Activated T-helper 1 cell treated with anti-CD3 and anti-CD28 coated beads, Interleukin-12 subunit alpha, Interleukin-12 subunit beta, Interleukin-2, Interleukin-4 antibody, amounts not matched to agents 30 ng/mL and 10 ng/mL and 1 ng/mL, durations not matched to agents 14 hours and 24 hours and 36 hours (primary cell): ENCODE results near the gene TMEM120A. TPM values are rescaled to one million over a fixed set of nuclear protein-coding genes. Genes with fewer than 3 reads are reported as not detected.

Source experiments
- DNase-seq: peaks from one replicate; pipeline ENCODE4 v3.0.0; 2021; ENCODE audit warnings: low spot score
- H3K27ac Mint-ChIP-seq: one replicate; pipeline ENCODE4 v1.8.0; 2021; ENCODE audit warnings: mild to moderate bottlenecking, mixed read lengths
- H3K27me3 Mint-ChIP-seq: one replicate; pipeline ENCODE4 v1.8.0; 2022; ENCODE audit warnings: mild to moderate bottlenecking, moderate library complexity, mixed read lengths; ENCODE audit not compliant: insufficient read depth
- H3K36me3 Mint-ChIP-seq: one replicate; pipeline ENCODE4 v1.8.0; 2021; ENCODE audit warnings: low read depth, mixed read lengths
- H3K4me1 Mint-ChIP-seq: one replicate; pipeline ENCODE4 v1.8.0; 2021; ENCODE audit warnings: low read depth, mixed read lengths
- H3K4me3 Mint-ChIP-seq: one replicate; pipeline ENCODE4 v1.8.0; 2021; ENCODE audit warnings: mild to moderate bottlenecking, moderate library complexity, mixed read lengths
- H3K9me3 Mint-ChIP-seq: one replicate; pipeline ENCODE4 v1.8.0; 2021; ENCODE audit warnings: mixed read lengths
- intact Hi-C: fragments of 100-400 bp; cut with micrococcal nuclease; formaldehyde crosslinking; loops from one replicate; pipeline ENCODE4 v1.15.1; 2024
- total RNA-seq: library from RNA; stranded (reverse); gene quantifications from 2 replicates; pipeline ENCODE4 v1.2.3, GENCODE V29; 2022

The TMEM120A gene
- total RNA-seq, 1 donor from 2014 or later = 49.9 TPM

DNA sequence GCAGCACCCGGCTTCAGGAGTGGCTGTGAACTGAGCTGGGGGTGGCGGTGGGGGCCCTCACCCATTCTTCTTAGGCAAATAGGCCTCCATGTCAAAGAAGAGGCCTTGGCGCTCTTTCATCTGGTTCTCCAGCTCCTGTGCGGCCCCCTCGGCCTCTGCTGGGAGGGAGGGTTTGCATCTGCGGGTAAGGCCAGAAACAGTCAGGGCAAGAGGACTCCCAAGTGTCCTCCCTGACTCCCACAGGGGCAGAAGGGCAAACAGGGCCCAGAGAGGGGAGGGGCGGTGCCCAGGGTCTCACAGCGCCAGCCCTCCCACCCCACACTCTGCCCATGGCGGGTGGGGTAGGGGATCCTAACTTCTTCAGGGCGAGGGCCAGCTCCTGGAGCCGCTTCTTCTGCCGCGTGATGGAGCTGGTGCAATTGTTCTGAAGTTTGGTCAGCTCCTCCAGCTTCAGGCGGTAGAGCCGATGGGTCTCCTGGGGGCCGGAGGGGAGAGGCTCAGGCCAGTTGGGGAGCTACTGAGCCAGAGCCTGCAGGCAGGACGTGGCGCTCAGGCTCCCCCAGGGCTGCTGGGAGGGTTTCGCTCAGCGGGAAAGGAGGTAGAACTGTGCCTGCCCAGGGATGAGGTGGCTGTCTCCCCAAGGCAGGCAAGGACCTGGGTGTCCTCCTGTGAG, 2.2 kb downstream of the TMEM120A start:
- H3K36me3 Mint-ChIP-seq = peaks cover 19% of the 10 kb centered on the region
- no peak for DNase-seq
- no peaks in the 10 kb centered on the region for H3K27me3 Mint-ChIP-seq
- no peak overlapping the region for H3K27ac Mint-ChIP-seq
- peaks cover 20% of the 10 kb centered on the region for H3K4me1 Mint-ChIP-seq
- H3K9me3 Mint-ChIP-seq = no peaks in the 10 kb centered on the region
- intact Hi-C loops = no loop called here
- no peak overlapping the region for H3K4me3 Mint-ChIP-seq

- H3K9me3 Mint-ChIP-seq = no peaks in the 10 kb centered on the region
- H3K4me3 Mint-ChIP-seq = no peak overlapping the region
- DNase-seq = no peak
- no peaks in the 10 kb centered on the region for H3K27me3 Mint-ChIP-seq
- H3K27ac Mint-ChIP-seq = no peak overlapping the region
- H3K4me1 Mint-ChIP-seq = peaks cover 13% of the 10 kb centered on the region
- intact Hi-C loops = no loop called here
- peaks cover 21% of the 10 kb centered on the region for H3K36me3 Mint-ChIP-seq
Measured at GRCh38 chr7:75991531-75992082, 2.8 kb downstream of the TMEM120A start.

- peak overlapping the region; percentile 25 for H3K27ac Mint-ChIP-seq
- peaks cover 11% of the 10 kb centered on the region for H3K4me1 Mint-ChIP-seq
- H3K4me3 Mint-ChIP-seq = no peak overlapping the region
- DNase-seq = no peak
- H3K27me3 Mint-ChIP-seq = no peaks in the 10 kb centered on the region
- H3K36me3 Mint-ChIP-seq = peaks cover 14% of the 10 kb centered on the region
- H3K9me3 Mint-ChIP-seq = no peaks in the 10 kb centered on the region
- intact Hi-C loops = no loop called here
Measured at GRCh38 chr7:75989500-75990388, 4.7 kb downstream of the TMEM120A start.

DNA sequence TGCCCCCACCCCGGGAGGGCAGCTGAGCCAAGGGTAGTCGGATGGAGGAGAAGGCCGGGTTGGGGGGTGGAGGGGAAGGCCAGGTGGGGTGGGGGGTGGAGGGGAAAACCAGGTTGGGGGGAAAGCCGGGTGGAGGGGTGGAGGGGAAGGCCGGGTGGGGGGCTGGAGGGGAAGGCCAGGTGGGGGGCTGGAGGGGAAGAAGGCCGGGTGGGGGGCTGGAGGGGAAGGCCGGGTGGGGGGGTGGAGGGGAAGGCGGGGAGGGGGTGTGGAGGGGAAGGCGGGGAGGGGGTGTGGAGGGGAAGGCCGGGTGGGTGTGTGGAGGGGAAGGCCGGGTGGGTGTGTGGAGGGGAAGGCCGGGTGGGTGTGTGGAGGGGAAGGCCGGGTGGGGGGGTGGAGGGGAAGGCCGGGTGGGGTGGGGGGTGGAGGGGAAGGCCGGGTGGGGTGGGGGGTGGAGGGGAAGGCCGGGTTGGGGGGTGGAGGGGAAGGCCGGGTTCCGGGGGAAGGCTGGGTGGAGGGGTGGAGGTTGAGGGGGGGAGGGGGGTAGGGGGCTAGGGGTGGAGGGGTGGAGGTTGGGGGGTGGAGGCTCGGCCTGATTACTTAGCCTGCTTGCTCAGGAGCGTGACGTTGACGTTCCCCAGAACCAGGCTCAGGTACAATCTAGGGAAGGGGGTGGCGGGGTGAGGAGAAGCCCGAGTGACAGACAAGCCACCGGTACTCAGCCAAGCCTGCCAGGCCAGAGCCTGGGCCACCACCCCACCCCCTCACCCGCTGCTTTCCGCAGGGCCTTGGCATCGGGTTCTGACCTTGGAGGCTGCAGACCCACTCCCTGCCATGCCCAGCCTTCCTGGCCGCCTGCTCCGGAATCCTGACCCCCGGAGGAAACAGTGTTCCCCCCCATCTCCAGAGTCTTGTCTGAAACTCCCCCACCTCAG, 5.6 kb downstream of the TMEM120A start:
- Mint-ChIP-seq H3K4me3 (no peak overlapping the region), H3K27ac (no peak overlapping the region), H3K36me3 (peaks cover 14% of the 10 kb centered on the region), H3K27me3 (no peaks in the 10 kb centered on the region), H3K4me1 (peaks cover 11% of the 10 kb centered on the region), H3K9me3 (no peaks in the 10 kb centered on the region)
- intact Hi-C loops = no loop called here
- DNase-seq = no peak

DNA sequence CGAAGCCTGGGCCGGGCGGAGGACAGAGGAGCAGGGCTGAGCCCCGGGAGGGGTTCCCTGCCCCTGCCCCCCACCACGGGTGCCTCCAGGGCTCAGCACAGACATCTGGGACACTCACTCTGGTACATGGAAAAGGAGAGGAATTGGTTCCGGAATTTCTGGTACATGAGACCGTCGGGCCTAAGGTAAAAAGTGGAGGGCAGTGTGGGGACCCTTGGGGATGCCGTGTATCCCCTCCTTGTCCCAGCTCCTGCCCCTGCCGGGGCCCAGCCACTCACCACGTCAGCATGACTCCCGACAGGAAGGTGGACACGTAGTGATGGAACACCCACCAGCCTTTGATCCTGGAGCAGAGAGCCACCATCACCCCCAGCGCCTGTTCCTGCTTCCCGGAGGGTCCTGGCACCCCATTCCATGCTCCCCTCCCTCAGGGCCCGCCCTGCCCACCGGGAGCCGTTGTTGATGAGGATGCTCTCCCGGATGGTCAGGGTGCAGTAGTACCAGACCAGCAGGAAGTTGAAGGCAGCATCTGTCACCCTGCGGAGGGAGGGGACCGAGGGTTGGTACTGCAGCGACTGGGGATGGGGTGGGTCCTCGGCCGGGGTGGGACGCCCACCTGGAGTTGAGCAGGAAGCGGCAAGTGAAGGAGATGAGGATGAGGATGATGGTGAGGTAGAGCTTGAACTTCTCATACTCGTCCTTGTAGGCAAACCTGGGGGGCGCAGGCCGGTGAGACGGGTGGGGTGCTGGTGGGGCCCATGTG, 6.4 kb downstream of the TMEM120A start:
- H3K4me1 Mint-ChIP-seq = peaks cover 11% of the 10 kb centered on the region
- DNase-seq = no peak
- H3K36me3 Mint-ChIP-seq = peaks cover 14% of the 10 kb centered on the region
- H3K4me3 Mint-ChIP-seq = no peak overlapping the region
- H3K27ac Mint-ChIP-seq = no peak overlapping the region
- no peaks in the 10 kb centered on the region for H3K27me3 Mint-ChIP-seq
- intact Hi-C loops = no loop called here
- no peaks in the 10 kb centered on the region for H3K9me3 Mint-ChIP-seq

GRCh38 chr7:75987026-75987804, 7.2 kb downstream of the TMEM120A start:
- no peak overlapping the region for H3K4me3 Mint-ChIP-seq
- intact Hi-C loops = no loop called here
- peaks cover 11% of the 10 kb centered on the region for H3K4me1 Mint-ChIP-seq
- H3K27ac Mint-ChIP-seq = no peak overlapping the region
- H3K9me3 Mint-ChIP-seq = no peaks in the 10 kb centered on the region
- peaks cover 14% of the 10 kb centered on the region for H3K36me3 Mint-ChIP-seq
- H3K27me3 Mint-ChIP-seq = no peaks in the 10 kb centered on the region
- DNase-seq = no peak

GRCh38 chr7:75986147-75986781, 8.1 kb downstream of the TMEM120A start:
- Mint-ChIP-seq H3K4me3 (no peak overlapping the region), H3K9me3 (no peaks in the 10 kb centered on the region), H3K27ac (no peak overlapping the region), H3K4me1 (peaks cover 11% of the 10 kb centered on the region), H3K27me3 (no peaks in the 10 kb centered on the region), H3K36me3 (peaks cover 17% of the 10 kb centered on the region)
- DNase-seq = no peak
- intact Hi-C loops = no loop called here

DNA sequence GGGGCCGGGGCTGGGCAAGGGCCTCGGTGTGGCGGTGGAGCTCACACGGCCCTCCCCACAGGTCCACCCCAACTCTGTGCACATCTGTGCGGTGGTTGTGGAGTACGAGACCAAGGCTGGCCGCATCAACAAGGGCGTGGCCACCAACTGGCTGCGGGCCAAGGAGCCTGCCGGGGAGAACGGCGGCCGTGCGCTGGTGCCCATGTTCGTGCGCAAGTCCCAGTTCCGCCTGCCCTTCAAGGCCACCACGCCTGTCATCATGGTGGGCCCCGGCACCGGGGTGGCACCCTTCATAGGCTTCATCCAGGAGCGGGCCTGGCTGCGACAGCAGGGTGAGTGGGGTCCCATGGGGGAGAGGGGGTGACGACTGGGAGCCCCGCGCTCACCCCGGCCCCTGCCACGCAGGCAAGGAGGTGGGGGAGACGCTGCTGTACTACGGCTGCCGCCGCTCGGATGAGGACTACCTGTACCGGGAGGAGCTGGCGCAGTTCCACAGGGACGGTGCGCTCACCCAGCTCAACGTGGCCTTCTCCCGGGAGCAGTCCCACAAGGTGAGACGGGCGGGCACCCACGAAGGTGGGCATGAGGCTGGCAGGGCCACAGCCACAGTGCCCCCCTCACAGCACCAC, 8.8 kb downstream of the TMEM120A start:
- H3K27ac Mint-ChIP-seq = no peak overlapping the region
- intact Hi-C loops = no loop called here
- no peaks in the 10 kb centered on the region for H3K9me3 Mint-ChIP-seq
- H3K4me3 Mint-ChIP-seq = no peak overlapping the region
- peaks cover 11% of the 10 kb centered on the region for H3K4me1 Mint-ChIP-seq
- H3K36me3 Mint-ChIP-seq = peaks cover 17% of the 10 kb centered on the region
- H3K27me3 Mint-ChIP-seq = no peaks in the 10 kb centered on the region
- DNase-seq = no peak

GRCh38 chr7:75985009-75985517, 9.3 kb downstream of the TMEM120A start:
- no peak for DNase-seq
- Mint-ChIP-seq H3K9me3 (no peaks in the 10 kb centered on the region), H3K27me3 (no peaks in the 10 kb centered on the region), H3K4me1 (peaks cover 7% of the 10 kb centered on the region), H3K36me3 (peaks cover 17% of the 10 kb centered on the region), H3K27ac (no peak overlapping the region), H3K4me3 (no peak overlapping the region)
- intact Hi-C loops = no loop called here

DNA sequence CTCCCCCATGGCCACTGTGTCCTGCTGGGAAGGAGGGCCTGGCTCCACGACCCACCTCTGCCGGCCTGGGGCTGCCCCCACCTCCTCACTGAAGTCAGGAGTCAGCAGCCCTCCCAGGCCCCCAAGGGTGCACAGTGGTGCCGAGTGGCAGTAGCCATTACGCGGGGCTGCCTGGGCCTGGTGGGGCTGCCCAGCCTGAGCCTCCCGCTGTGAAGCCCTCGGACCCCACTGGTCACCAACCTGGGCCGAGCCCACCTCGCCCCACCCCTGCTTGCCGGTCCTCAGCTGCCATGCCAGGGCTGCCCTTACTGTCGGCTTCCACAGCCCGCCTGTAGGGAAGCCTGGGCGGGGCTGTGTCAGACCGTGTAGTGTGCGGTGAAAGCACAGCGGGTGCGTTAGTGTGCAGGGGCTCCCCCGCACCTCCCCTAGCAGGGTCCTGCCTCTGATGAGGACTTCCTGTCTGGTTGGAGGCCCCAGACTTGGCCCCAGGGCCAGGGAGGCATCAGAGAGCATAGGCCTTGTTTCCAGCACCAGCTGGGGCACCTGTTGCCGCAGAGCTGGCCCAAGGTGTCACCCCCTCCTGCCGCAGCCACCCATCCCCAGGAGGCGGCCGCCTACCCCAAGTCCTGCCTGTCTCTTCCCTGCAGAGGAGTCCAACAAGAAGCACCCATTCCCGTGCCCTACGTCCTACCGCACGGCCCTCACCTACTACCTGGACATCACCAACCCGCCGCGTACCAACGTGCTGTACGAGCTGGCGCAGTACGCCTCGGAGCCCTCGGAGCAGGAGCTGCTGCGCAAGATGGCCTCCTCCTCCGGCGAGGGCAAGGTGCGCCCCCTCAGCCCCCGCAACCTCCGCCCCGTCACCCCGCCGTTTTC, 10.0 kb downstream of the TMEM120A start:
- no peaks in the 10 kb centered on the region for H3K4me1 Mint-ChIP-seq
- no peaks in the 10 kb centered on the region for H3K27me3 Mint-ChIP-seq
- no peaks in the 10 kb centered on the region for H3K9me3 Mint-ChIP-seq
- no peak for DNase-seq
- H3K36me3 Mint-ChIP-seq = peaks cover 12% of the 10 kb centered on the region
- H3K4me3 Mint-ChIP-seq = no peak overlapping the region
- no peak overlapping the region for H3K27ac Mint-ChIP-seq
- intact Hi-C loops = no loop called here
